ENCODE data around the gene NABP1.

NABP1 gene

DNA sequence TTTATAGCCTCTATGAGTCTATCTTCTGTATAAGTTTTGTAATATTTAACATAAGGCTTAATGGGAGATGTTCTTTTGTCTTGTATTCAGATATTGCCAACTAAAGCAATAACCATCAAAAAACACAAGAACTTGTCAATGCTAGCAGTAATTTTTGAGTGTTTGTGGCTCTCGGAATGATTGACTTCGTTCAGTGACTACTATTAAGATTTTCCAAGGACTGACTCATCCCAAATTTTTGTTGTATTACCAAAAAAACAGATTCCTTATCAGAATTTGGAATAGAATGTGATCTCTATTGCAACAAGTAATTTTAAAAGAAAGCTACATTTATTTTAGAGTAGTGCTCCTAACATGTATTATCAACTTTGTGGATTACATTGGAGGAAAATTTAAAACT is 8.1 kb downstream of the NABP1 start:
- DNase-seq, result no peak

DNA sequence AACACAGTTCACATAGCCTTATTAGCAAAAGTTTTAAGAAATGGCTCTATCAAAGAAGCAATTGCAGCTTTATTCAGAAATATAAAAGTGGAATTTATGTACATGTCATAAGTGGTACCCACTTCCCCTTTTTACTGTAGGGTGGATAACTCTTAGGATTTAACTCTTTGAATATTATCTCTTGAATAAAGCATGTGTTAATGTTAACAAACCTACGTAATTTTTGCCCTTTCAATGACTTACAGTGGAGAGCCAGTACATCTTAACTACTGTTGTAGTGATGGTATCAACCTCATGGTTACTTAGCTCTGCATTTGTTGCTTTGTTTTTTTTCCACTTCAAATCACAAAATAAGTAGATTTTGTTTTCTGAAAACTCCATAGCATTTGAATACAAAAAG is 8.8 kb downstream of the NABP1 start:
- DNase-seq, result no peak

DNA sequence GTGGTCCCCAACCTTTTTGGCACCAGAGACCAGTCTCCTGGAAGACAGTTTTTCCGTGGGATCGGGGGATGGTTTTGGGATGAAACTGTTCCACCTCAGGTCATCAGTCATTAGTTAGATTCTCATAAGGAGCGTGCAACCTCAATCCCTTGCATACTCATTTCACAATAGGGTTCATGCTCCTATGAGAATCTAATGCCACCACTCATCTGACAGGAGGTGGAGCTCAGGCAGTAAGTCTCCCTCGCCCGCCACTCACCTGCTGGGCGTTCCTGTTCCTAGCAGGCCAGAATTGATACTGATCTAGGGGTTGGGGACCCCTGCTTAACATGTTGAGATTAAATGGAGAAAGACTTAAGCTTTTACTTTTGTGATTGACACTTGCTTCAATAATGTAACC is 9.9 kb downstream of the NABP1 start:
- DNase-seq, result no peak

DNA sequence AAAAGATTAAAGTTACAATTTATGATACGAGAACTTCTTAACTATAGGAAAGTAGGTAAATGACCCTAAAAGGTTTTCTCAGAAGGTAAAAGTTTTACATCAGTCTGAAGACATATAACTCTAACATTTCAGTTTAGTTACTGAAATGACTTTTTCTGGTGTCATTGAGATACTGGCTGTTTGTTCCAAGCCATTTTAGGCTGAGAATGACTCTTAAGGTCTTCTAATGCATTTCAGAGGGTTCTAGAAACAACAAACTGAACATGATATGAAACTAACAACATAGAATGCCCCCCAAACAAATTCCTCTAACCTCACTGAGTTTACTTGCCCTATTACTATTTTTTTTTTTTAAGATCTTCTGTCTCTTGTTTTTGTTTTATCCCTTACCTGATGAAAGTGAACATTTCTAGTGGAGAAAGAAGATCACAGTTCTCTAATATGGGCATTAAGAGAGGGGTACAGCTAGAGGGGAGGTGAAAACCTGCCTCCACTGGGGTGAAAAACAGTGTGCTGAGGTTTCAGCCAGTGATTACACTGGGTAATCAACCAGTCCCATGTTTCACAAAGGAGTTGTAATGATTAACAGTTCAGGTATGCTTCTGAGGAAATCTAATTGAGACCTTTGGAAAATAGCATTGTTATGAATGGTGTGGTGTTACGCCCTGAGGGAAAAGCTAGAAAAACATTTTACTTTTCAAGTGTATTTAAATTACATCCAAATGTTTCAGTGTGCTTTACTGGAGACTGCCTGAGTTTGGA is 11.2 kb downstream of the NABP1 start:
- no peak for DNase-seq

DNA sequence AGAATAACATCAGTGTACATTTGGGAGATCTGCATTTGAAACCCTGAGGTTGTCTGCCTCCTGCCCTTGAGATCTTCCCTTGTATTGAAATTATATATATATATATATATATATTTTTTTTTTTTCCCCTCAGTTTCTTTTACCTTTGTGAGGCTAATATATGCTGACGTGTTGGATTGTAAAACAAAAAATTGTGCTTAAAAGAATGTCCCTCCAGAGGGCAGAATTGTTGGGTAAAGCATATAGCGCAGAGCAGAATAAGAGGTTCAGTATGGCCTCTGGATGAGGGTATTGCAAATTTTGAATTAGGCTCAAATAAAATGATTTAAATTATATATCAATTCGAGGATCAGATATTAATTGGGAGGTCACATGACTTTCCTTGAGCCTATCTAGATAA is 12.4 kb downstream of the NABP1 start:
- no peak for DNase-seq

DNA sequence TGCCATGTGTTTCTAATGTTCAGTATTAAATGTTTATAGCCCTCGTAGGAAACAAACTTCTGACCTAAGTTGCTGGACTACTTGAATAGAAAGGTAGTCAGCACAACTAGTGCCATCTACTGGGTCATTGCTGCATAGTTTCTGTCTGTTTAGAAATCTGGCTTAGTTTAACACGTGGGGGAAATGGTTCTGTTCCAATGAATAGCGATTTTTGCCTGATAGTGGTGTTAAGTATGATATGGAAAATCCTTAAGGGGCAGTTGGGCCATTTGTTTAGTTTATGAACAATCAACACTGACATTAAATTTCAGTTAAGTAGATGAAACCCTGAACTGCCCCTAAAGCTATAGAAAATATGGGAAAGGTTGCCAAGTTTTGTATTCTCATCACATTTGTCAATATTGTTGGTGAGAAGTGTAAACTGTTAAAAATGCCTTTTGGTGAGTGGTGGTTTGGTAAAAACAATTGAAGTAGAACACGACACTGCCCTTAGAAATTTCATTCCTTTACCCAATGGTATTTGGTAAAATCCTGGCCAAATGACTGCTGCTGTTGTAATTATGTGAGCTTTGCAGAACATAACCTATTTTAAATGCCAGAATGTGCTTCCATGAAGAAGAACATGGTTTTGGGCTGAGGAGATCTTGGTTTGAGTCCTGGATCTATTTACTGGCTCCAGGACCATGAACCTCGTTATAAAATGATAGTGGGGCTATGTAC is 13.2 kb downstream of the NABP1 start:
- DNase-seq, result peak; percentile 79

DNA sequence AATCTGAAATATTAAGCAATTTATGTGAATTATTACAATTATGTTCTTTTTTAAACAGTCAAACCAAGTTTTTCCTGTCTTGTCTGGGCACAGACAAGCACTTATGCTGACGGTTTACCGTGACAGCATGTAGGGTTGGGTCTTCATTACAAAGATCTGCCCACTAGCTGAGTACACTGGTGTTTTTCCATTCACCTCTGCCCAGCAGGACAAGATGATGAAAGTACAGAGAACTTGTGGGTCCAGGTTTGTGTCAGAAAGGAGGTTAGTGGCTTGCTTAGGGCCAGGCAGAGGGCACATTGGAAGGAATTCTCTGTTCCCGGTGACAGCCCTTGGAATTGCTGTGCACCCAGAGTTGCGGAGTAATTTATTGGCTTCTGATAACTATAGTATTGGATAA is 14.0 kb downstream of the NABP1 start:
- no peak for DNase-seq

DNA sequence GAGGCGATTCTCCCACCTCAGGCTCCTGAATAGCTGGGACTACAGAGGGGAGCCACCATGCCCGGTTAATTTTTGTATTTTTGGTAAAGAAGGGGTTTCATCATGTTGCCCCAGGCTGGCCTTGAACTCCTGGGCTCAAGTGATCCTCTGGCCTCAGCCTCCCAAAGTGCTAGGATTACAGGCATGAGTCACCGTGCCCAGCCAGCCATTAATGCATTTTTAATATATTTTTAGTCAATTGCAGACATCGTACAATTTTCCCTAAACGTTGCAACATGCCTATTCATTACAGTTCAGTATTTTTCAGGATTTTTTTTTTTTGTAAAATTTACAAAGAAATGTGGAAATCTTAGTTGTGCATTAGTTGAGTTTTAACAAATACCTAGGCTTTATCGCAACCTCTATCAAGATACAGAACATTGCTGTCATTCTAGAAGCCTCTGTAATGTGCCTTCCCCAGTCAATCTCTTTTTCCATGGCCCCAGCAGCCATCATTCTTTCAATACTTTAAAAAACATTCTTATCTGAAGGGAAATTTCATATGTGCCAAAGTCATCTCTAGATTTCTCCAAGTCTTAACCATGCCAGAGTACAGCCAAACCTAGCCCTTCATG is 14.7 kb downstream of the NABP1 start:
- DNase-seq, result no peak

DNA sequence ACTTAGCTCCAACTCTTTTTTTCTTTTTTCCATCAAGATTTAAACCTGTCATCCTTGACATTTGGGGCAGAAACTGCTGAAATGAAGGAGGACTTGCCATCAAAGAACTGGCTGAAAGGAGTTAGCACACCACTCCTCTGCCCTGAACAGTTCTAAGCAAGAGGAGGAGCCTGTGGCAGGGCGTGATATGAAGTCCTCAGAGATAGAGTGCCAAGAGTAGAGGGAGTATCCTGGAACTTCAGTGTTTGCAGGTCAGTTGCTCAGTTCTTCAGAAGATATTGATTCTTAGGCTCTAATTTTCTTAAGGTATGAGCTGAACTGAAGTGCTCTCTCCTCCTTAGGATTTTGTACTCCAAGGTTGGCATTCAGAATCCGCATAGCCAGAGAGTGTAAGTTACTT is 15.2 kb downstream of the NABP1 start:
- no peak for DNase-seq

DNA sequence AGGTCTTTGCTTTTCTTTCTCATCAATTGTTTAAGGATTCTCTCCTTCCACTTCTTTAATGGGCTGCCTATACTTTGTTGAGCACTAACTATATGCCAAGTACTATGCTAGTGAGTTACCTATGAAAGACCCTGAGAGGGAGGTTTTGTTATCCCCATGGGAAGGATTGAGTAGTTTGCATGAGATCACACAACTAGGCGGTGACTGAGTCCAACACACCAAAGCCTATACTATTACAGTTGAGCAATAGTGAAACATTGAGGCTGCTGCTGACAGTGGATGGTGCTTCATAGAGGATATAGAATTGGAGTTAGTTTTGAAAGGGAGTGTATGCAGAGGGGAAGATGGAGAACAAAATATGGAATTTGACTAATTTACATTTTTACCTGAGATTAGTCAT is 15.8 kb downstream of the NABP1 start:
- DNase-seq, result no peak

DNA sequence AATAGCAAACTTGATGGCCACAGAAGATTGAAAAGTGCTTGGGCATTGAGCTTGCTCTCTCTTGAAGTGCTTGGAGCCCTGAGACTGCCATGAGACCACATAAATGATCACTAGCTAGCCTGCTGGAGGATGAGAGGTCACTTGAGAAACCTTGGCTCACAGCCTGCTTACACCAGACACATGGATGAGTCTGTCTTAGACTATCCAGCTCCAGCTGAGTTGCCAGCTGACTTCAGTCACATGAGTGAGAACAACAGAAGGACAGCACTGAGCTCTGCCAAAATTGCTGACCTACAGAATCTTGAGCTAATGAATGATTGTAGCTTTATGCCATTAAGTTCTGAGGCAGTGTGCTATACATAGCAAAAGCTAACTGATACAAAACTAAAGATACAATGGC is 18.1 kb downstream of the NABP1 start:
- no peak for DNase-seq

DNA sequence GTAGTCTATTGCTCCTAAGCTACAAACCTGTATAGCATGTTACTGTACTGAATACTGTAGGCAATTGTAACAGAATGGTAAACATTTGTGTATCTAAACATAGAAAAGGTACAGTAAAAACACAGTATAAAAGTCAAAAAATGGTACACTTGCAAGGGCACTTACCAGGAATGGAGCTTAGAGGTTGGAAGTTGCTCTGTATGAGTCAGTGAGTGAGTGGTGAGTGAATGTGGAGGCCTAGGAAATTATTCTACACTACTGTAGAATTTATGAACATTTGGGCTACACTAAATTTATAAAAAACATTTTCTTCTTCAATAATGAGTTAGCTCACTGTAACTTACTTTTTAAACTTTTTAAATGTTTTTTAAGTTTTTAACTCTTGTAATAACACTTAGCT is 19.0 kb downstream of the NABP1 start:
- DNase-seq, result no peak

DNA sequence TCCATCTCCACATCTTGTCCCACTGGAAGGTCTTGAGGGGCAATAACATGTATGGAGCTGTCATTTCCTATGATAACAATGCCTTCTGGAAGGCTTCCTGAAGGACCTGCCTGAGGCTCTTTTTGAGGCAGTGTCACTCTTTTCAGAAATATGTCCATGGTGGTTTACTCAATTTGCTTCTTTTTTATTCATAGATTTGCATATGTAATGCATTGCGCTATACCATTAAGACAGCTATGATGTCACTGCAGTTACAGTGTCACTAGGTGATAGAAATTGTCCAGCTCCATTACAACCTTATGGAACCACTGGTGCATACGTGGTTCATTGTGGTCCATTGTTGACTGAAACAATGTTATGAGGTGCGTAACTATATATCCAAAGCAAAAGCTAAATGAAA is 19.9 kb downstream of the NABP1 start:
- no peak for DNase-seq

DNA sequence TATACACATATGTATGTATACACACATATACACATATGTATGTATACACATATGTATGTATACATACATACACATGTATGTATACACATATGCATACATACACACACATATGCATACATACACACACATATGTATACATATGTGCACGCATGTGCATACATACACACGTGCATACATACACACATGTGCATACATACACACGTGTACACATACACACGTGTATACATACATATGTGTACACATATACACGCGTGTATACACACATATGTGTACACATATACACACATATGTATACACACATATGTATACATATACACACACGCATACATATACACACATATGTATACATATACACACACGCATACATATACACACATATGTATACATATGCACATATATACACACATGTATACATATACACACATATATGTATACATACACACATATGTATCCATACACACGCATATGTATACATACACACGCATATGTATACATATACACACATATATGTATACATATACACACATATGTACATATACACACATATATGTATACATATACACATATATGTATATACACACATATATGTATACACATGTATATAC is 21.5 kb downstream of the NABP1 start:
- no peak for DNase-seq

DNA sequence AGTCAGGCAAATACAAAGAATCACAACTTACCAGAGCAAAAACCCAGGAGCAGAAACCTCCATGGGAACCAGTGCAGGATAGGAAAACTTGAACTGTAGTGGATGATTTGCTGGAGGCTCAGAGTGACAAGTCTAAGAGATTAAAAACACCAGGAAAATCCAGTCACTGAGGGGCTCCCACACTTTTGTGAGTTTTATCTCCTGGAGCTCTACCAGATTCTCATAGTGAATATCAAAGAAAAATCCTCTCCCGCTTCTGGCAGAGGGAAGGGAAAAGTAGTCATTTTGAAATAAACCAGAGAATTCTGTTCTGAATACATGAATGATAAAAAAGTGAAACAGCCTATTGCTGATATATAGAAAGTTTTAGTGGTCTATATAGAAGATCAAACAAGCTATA is 23.1 kb downstream of the NABP1 start:
- DNase-seq, result no peak

DNA sequence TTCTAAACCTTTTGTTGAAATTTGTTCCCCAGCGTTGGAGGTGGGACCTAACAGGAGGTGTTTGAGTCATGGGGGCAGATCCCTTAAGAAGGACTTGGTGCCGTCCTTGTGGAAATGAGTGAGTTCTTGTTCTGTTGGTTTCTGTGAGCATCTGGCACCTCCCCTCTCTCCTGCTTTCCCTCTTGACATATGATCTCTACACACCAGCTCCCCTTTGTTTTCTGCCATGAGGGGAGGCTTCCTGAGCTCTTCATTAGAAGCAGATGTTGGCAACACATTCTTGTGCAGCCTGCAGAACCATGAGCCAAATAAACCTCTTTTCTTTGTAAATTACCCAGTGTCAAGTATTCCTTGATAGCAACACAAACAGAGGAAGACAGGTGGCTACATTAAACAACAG is 23.8 kb downstream of the NABP1 start:
- peak; percentile 5 for DNase-seq

DNA sequence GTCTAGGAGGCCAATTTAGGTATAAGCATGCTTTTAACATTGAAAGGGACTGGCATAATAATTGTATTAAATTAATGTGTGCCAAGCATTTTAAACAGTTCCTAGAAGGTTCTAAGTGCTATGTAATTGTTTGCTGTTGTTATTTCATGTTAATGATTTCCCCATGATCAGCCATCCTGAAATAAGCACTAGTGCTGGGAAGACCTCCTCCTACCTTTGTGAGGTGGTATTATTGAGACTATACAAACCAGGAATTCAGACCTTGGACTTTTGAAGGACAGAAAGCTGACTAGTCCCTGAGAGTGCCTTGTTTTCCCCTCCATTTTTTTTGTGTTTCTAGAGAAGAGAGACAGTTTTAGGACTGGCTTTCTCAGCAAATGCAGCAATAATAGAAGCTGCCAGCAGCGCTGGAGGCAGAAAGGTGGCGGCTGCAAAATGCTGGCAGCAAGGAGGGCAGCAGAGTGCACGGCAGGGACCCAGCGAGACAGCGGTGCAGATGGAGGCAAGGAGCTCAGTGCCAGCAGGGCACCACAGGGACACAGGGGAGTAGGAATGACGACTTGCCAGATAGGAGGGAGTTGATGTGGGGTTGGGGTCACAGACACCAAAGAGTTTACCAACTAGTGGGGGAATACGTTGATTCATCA is 25.3 kb downstream of the NABP1 start:
- DNase-seq, result no peak

DNA sequence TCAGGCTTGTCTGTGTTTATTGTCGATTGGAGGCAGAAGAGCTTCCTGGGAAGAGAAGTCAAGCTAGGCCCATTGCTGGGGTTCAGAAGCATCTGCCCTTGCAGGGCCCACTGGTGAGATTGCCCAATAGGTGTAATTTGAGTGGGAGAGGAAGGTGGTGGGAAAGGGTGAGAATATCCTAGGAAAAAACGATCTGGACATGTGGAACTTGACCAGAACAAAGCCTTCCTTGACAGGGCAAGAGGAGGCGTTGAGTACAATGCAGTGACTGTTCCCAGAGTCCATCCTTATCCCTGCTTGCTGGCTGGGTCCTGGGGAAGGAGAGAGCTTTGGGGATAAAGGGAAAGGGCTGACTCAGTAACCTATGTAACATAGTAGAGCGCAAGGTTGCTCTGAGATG is 27.1 kb downstream of the NABP1 start:
- DNase-seq, result no peak

DNA sequence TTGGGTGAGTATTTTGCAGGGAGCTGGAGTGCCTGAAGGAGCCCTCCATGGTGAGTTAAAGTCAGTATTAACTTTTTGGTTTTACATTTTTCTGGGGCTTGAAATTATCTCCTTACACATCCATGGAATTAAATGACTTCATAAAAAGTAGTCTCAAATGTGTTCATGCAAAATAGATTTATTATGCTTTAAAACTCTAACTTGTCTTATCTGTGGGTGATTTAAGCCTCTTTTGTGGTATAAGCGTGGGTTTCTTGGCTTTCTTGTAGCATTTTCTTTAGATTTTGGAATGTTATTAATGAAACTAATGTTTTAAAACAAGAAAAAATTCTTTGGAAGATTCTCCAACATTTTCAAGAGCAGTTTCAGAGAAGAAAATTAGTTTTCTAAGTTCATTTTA is 27.8 kb downstream of the NABP1 start:
- no peak for DNase-seq

DNA sequence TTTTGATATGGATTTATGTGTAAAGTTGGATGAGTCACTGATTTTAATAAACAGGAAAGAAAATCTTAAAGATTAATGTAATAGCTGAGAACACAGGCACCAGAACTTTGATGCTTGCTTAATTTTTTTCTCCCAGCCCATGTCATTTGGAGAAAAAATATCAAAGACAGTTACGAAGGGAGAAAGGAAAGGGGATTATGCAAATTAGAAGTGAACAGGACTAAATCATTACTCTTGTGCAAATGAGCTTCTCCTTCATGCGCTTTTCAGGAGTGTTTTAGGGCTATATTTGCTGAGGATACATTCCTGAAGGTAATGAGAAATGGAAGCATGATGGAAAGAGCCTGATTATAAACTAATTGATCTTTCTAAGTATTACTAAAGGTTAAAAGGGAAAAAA is 28.9 kb downstream of the NABP1 start:
- DNase-seq, result no peak

DNA sequence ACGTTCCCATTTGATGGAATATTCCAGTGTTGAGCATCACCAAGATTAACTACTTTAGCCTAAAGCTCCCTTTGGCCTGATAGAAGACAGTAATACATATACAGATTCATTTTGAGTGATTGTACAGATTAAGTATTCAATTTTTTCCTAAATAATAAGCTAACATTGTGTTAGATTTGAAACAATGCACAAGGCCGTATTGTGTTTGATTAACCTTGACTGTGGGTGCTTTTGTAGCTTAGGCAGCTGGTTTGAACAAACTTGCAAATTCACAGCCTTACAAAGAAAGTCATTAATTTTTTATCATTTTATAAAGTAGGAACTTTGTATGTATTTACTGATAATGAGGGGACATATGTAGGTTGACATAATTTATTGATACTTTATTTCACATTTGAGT is 29.6 kb downstream of the NABP1 start:
- DNase-seq, result no peak

DNA sequence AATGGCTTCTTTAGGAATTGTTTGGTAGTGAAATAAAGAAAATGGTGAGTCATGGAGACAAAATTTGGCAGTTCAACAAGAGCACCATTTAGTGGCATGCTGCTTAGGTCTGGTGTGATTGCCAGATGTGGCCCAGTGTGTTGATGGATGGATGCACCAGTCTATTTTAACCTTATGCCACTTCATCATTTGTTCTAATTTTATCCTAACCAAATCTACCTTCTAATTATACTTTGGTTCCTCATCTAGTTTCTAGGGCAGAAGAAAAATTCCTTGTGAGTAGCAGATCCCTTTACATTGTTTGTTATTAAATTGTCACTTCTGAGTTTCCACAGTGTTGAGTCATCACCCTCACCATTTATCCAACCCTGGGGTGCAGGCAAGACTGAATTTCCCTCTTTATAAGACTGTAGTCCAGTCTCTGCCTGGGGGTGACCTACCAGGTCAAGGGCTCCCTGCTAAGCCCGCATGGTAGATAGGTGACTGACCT is 32.5 kb downstream of the NABP1 start:
- no peak for DNase-seq

DNA sequence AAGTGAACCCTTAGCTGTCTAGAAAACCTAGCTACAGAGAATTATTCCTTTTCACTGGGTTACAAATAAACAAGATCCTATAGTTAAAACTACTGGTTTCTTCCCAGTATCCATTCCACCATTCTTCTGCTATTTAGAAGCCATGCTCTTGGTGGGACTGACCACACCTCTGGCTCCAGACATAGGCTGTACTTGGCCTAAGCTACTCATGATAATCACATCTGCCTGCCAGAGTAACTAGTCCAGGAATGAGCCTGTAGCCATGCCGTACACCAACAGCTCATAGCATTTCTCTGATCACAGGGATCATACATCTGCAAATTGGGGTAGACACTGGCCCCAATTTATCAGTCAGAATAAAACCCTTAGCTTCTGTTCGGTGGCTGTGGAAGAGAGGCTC is 33.7 kb downstream of the NABP1 start:
- no peak for DNase-seq
